ENCODE data around the gene ATP6V1G1.
"Not testable (repeated sequence)": the region's sequence is repeated elsewhere in the genome, so short reads cannot be mapped to it uniquely, and the experiment has no call there.

The ATP6V1G1 gene

DNA sequence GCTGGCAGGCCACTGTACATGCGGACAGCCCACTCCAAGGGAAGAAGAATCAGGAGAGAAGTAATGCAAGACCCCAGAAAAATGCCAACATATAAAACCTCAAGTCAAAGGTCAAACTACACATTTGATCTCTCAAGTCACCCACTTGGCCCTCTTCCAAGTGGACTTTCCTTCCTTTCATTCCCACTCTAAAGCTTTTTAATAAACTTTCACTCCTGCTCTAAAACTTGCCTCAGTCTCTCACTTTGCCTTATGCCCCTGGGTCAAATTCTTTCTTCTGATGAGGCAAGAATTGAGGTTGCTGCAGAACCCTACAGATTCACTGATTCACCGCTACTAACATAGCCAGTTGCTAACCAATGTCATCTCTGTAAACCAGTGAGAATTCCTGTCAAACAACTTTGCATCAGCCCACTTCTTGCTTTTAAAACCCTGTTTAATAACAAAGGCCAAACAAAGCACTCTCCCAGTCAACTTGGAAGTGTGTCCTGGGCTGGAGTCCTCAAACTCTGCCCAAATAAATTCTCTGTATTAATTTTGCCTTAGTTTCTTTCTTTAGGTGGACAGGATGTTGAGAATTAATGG is 6.9 kb upstream of the ATP6V1G1 start:
- no peak for DNase-seq (ENCODE audit: low read depth)

DNA sequence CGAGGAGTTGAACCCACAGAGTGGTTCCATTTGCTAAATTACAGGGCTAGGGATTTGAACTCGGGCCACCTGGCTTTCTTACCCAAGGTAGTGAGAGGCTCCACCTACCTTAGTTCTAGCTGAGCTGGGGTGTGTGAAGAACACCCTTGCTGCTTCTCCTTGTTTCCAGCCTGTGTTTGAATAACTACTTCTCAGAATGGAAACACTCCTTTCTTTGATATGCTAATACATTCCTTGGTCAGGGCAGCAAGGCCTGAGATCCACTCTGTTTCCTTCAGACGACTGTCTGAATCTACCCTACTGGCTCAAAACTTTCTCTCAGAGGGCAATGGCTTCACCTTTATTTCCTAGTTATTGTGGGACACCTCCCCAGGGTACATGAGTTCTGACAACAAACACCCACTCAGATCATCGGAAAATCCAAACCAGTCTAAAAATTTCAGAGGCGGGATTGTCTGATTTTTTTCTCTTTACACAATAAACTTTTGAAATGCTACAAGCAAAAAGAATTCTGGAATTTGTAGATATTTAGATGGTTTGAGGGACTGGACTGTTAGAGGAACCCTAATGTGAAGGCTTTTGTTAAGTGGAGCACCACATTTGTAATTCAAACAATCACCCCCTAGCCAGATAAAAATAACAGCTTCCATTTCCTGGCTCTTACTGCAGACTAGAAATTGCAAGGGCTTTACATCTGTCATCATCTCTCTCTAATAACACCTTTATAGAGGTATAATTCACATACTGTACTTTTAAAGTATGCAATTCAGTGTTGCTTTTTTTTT is 4.0 kb upstream of the ATP6V1G1 start:
- DNase-seq (ENCODE audit: low read depth), result no peak

GRCh38 chr9:114588210-114588609 is 641 bp downstream of the ATP6V1G1 start:
- no peak for DNase-seq (ENCODE audit: low read depth)

GRCh38 chr9:114588651-114589526 is 1.3 kb downstream of the ATP6V1G1 start:
- DNase-seq (ENCODE audit: low read depth), result peak; percentile 59

DNA sequence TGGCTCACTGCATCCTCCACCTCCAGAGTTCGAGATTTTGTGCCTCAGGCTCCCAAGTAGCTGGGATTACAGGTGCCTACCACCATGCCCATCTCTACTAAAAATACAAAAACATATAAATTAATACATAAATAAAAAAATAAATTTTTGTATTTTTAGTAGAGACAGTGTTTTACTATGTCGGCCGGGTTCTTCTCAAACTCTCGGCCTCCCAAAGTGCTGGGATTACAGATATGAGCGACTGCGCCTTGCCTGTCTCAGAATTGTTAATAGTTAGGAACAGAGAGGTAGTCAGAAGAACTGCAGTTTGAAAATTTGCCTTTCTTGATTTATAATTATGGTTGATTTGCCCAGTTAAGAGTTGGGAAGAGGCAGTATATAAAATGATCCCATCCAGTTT is 2.8 kb downstream of the ATP6V1G1 start:
- no peak for DNase-seq (ENCODE audit: low read depth)

DNA sequence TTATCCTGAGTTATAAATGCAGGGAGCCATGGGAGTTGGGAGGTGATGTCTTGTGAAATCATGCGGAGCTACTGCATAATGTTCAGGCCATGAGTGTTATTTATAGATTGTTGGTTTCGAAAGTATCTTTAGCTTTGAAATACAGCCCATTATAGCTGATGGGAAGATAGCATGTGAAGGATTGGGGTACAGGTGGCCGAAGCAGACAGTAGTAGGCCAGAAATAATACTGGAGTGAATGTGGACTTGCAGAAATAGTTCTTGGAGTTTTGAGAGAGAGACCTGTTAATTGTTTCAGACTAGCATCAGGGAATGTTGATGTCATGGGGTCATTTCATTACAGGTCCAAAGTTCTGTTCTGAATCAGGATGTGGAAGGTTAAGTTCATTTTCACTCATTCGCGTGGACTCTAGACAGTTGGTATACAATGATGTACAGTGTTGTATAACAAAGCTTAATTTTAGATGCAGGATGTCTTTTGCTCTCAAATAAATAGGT is 3.8 kb downstream of the ATP6V1G1 start:
- DNase-seq (ENCODE audit: low read depth), result no peak

DNA sequence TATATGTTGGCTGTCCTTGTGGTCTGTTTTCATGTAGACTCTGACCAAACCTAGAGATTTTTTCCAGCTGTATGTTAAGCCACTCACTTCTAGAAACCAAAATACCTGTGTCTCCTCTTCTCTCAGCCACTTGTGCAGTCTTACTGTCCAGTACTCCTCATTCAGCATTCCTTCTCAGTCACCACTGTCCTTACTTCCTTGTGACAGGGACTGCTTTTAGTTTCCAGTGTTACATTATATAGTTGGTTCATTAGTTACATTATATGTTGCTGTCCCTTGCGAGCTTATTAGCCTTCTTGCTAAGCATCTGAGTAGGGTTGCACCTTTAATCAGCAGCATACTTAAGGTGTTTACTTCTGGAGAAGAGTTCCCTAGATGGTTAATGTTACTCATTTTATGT is 4.3 kb downstream of the ATP6V1G1 start:
- DNase-seq (ENCODE audit: low read depth), result no peak

GRCh38 chr9:114592356-114592755 is 4.8 kb downstream of the ATP6V1G1 start:
- DNase-seq (ENCODE audit: low read depth), result no peak

- no peak for DNase-seq (ENCODE audit: low read depth)
Measured at GRCh38 chr9:114594136-114594535, 6.6 kb downstream of the ATP6V1G1 start.

- not testable (repeated sequence) for DNase-seq (ENCODE audit: low read depth)
Measured at GRCh38 chr9:114600502-114601248, 13.1 kb downstream of the ATP6V1G1 start.

- not testable (repeated sequence) for DNase-seq (ENCODE audit: low read depth)
Measured at GRCh38 chr9:114601787-114602186, 14.2 kb downstream of the ATP6V1G1 start.

GRCh38 chr9:114602620-114603019 is 15.1 kb downstream of the ATP6V1G1 start:
- no peak for DNase-seq (ENCODE audit: low read depth)

GRCh38 chr9:114603248-114603647 is 15.7 kb downstream of the ATP6V1G1 start:
- DNase-seq (ENCODE audit: low read depth), result no peak

DNA sequence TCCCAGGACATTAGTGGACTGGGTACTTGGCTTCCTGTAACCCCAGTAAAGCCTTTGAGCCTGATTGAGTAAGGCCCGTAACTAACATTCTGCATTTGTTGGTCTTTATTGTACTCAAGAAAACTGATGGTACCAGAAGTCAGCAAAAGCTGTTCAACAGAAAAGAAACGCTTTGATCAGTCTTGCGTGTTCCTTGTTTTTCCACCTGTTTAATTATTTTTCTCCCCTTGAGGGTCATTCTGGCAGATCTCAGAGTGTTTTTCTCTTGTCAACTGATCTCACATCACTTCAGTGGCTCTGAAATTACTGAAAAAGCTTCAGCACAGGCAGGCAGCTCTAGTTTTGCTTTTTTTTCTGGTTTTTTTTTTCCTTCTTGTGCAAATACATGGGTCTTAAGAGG is 17.4 kb downstream of the ATP6V1G1 start:
- DNase-seq (ENCODE audit: low read depth), result no peak

- no peak for DNase-seq (ENCODE audit: low read depth)
Measured at GRCh38 chr9:114606068-114606467, 18.5 kb downstream of the ATP6V1G1 start.

DNA sequence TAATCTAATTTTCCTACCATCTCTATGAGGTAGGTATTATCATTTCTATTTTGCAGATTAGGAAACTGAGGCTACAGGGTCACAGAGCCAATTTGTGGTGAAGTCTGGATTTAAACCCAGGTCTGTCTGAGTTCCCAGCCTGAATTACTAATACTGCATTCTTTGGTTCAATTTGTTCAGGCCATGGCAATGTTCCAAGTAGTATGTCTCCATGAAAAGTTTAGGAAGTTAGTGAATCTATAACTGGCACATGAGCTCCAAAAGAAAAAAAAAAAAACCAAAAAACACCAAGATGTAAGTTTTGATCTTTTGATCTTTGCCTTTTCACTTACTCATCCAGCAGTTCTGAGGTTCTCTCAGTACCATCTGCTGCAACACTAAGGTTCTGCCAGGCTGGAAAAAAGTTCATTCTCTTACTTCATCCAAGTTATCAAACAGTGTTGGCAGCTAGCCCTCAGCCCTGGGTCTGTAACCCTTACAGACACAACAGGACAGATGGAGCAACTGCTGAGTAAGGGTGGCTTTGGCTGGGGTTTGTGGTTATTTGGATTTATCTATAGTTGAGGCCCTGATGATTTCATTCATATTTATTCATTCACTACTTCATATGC is 19.1 kb downstream of the ATP6V1G1 start:
- peak; percentile 65 for DNase-seq (ENCODE audit: low read depth)

DNA sequence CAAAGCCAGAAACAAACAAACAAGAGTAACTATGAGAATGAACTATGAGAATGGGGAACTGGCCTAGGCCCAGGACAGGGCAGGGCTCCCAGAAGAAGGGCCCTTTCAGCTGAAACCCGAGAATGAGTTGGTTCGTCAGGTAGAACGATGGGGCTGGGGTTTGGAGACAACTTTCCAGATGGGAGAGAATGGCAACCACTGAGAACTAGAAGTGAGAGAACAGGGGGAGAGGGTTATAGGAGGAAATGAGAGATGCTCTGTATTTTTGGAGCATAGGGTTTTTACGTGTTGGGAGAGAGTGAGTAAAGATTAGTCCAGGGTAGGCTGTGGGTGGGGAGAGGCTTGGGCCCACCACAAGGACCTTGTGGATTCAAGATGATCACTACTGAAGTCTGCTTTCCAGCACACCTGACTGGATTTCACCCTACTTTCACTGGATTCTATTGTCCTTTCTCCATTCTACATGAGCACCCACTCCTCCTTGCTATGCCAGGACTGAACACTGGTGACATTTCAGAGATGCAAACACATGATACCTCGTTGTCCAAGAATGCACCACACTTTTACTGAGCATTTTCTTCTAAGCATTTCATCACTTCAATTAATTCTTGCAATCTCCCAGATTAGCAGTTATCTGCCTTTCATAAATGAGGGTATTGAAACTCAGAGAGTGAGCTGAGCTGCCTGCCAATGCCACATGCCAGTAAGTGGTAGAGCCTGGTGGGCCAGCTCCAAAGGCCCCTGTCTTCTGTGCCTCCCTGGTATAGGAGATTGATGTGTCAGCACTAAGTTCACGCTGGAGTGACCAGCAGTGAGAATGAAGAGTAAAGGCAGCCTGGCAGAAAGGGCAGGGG is 20.3 kb downstream of the ATP6V1G1 start:
- no peak for DNase-seq (ENCODE audit: low read depth)

DNA sequence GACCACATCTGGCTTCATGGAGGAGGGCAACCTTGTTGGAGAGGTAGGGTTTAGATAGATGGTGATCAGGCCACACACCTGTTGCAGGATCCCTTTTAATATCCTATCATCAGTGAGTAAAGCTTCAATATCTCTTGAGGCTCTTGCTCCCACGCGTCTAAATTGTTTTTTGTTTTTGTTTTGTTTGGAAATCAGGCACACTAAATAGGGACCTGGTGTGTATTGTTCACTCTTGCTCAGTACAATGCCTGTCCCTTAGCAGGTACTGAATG is 20.9 kb downstream of the ATP6V1G1 start:
- DNase-seq (ENCODE audit: low read depth), result no peak

GRCh38 chr9:114611516-114612271 is 24.1 kb downstream of the ATP6V1G1 start:
- no peak for DNase-seq (ENCODE audit: low read depth)
